ENCODE results near the gene BMPR1A. TPM values are rescaled to one million over a fixed set of nuclear protein-coding genes. Genes with fewer than 3 reads are reported as not detected.

The BMPR1A gene
- polyA plus RNA-seq, 3 donors = 0.25 to 0.67 (median 0.61) TPM

GRCh38 chr10:86804805-86805204 is 48.4 kb downstream of the BMPR1A start:
- no peak overlapping the region for H3K4me3 ChIP-seq (replicated peaks in 1 of 3; ENCODE audit: low read depth in 2 of 3, low read length in 3 of 3)
- no peaks in the 10 kb centered on the region for H3K4me1 Mint-ChIP-seq
- H3K36me3 Mint-ChIP-seq = no peaks in the 10 kb centered on the region
- peaks cover 0 to 2% (median 2%) of the 10 kb centered on the region in 3 donors for H3K27me3 Mint-ChIP-seq (ENCODE audit: low read depth in 3 of 3)
- H3K4me3 Mint-ChIP-seq = no peak overlapping the region
- no peaks in the 10 kb centered on the region for H4K20me1 ChIP-seq (ENCODE audit: insufficient read depth, low read length)
- no peak for DNase-seq
- no peak overlapping the region for H3K27ac Mint-ChIP-seq
- H3K9ac ChIP-seq (ENCODE audit: insufficient read depth, low read length, poor library complexity, severe bottlenecking) = no peak overlapping the region
- no peaks in the 10 kb centered on the region for H3K4me1 ChIP-seq (ENCODE audit: control insufficient read depth in 1 of 2, insufficient read depth in 2 of 2, low read length in 2 of 2)
- H3K9me3 Mint-ChIP-seq = peaks cover 0 to 1% (median 0%) of the 10 kb centered on the region in 7 donors
- H2AFZ ChIP-seq (ENCODE audit: insufficient read depth, low read depth, low read length, poor library complexity, severe bottlenecking) = no peak overlapping the region
- intact Hi-C loops (cut with micrococcal nuclease) = no loop called here
- H3K27ac ChIP-seq (ENCODE audit: low read depth in 1 of 2, low read length in 2 of 2) = no peak overlapping the region
- H3K4me2 ChIP-seq (replicated peaks; ENCODE audit: extremely low read depth, low read length, poor library complexity, severe bottlenecking) = no peak overlapping the region
- H3K79me2 ChIP-seq (ENCODE audit: insufficient read depth, low read length) = no peaks in the 10 kb centered on the region
- no peaks in the 10 kb centered on the region for H3K27me3 ChIP-seq (ENCODE audit: control insufficient read depth in 2 of 2, insufficient read depth in 2 of 2, low read length in 2 of 2)
- TF ChIP-seq CTCF (IDR thresholded peaks at IDR 0.05) = no peak
- H3K36me3 ChIP-seq (replicated peaks in 1 of 2; ENCODE audit: control insufficient read depth in 1 of 2, insufficient read depth in 2 of 2, low read length in 2 of 2) = no peaks in the 10 kb centered on the region
- 83% methylated on average over 1 of the region's 3 CpGs for WGBS (ENCODE audit: insufficient coverage)
- H3K9me3 ChIP-seq (replicated peaks in 1 of 2; ENCODE audit: control insufficient read depth in 1 of 2, insufficient read depth in 1 of 2, low read length in 2 of 2) = no peaks in the 10 kb centered on the region

GRCh38 chr10:86813101-86813500 is 56.7 kb downstream of the BMPR1A start:
- Histone ChIP-seq H3K9me3 (replicated peaks in 1 of 2; ENCODE audit: control insufficient read depth in 1 of 2, insufficient read depth in 1 of 2, low read length in 2 of 2) (no peaks in the 10 kb centered on the region), H3K9ac (ENCODE audit: insufficient read depth, low read length, poor library complexity, severe bottlenecking) (no peak overlapping the region), H4K20me1 (ENCODE audit: insufficient read depth, low read length) (no peaks in the 10 kb centered on the region), H3K27ac (ENCODE audit: low read depth in 1 of 2, low read length in 2 of 2) (no peak overlapping the region), H3K4me3 (replicated peaks in 1 of 3; ENCODE audit: low read depth in 2 of 3, low read length in 3 of 3) (no peak overlapping the region), H3K4me1 (ENCODE audit: control insufficient read depth in 1 of 2, insufficient read depth in 2 of 2, low read length in 2 of 2) (no peaks in the 10 kb centered on the region), H3K4me2 (replicated peaks; ENCODE audit: extremely low read depth, low read length, poor library complexity, severe bottlenecking) (no peak overlapping the region), H3K27me3 (ENCODE audit: control insufficient read depth in 2 of 2, insufficient read depth in 2 of 2, low read length in 2 of 2) (no peaks in the 10 kb centered on the region), H3K36me3 (replicated peaks in 1 of 2; ENCODE audit: control insufficient read depth in 1 of 2, insufficient read depth in 2 of 2, low read length in 2 of 2) (no peaks in the 10 kb centered on the region), H2AFZ (ENCODE audit: insufficient read depth, low read depth, low read length, poor library complexity, severe bottlenecking) (no peak overlapping the region), H3K79me2 (ENCODE audit: insufficient read depth, low read length) (no peaks in the 10 kb centered on the region)
- no peak for DNase-seq
- WGBS (ENCODE audit: insufficient coverage) = no CpG with 5 or more reads among the region's 4 CpGs
- Mint-ChIP-seq H3K4me1 (no peaks in the 10 kb centered on the region), H3K9me3 (peaks cover 0 to 3% (median 0%) of the 10 kb centered on the region in 7 donors), H3K4me3 (no peak overlapping the region), H3K27ac (no peak overlapping the region), H3K27me3 (ENCODE audit: low read depth in 3 of 3) (peaks cover 2 to 10% (median 3%) of the 10 kb centered on the region in 3 donors), H3K36me3 (no peaks in the 10 kb centered on the region)
- intact Hi-C loops (cut with micrococcal nuclease) = no loop called here
- TF ChIP-seq CTCF (IDR thresholded peaks at IDR 0.05) = no peak

Measured in CD14-positive monocyte (primary cell).